Activated T-cell treated with anti-CD3 and anti-CD28 coated beads for 24 hours (primary cell): ENCODE results near the gene PDK1.

Source experiments
- DNase-seq: peaks from one replicate; pipeline ENCODE4 v3.0.0-alpha.2; 2020; ENCODE audit warnings: low read depth

The PDK1 gene

DNA sequence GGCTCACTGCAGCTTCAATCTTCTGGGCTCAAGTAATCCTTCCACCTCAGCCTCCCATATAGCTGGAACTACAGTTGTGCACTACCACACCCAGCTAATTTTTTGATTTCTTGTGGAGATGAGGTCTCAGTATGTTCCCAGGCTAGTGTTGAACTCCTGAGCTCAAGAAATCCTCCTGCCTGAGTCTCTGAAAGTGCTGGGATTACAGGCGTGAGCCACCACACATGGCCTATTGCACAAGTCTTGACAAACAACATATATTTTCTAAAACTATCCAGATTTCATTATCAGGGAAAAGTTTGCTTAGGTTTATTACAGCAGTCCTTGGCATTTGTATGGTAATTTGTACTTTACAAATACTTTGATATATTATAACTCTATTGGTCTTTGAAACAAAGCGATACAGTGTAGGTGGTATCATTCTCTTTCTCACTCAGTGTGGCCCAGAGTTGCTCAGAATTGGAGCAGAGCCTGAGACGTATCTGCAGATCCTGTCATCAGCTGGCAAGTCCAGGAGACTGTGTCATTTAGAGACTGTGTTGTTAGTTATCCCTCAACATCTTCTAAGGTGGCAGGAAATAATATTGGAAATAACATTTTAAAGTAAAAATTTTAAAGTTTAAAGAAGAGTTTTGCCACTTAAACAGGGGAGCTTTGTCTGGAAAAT is 41.4 kb downstream of the PDK1 start:
- no peak for DNase-seq

DNA sequence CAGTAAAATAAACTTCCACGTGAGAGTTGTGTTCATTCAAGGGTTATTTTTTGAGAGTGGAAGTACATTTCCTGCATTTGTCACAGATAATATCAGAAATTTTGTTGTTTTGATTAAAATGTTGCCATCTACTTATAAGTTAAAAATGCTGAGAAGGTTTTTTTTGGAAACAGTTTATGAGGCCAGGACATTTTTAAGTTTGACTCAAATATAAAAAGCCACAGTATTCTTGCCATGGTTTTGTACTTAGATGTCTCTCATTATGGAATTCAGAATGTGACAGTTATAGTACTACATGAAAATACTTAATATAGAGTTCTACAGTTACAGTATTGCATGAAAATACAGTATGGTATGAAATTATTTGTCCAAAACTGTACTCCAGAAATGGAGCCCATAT is 44.1 kb downstream of the PDK1 start:
- DNase-seq, result no peak

DNA sequence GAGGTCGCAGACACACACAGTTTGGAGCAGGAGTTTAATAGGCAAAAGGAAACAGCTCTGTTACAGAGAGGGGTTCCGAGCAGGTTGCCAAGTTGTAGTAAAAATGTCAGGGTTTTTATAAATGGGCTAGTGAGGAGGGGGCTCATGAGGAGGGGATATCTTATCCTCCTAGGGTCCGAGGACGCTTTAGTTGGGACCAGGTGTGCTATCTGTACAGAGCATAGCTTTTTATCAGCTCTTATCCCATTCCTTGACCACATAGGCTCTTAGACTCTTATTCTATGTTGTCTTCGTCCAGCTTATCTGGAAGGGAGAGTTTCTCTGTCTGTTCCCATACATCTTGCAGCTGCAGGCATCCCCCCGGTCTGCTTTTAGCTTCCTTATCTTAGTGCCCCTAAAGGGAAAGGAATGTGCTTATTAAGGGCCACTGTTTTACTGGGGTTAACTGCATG is 44.7 kb downstream of the PDK1 start:
- DNase-seq, result no peak

DNA sequence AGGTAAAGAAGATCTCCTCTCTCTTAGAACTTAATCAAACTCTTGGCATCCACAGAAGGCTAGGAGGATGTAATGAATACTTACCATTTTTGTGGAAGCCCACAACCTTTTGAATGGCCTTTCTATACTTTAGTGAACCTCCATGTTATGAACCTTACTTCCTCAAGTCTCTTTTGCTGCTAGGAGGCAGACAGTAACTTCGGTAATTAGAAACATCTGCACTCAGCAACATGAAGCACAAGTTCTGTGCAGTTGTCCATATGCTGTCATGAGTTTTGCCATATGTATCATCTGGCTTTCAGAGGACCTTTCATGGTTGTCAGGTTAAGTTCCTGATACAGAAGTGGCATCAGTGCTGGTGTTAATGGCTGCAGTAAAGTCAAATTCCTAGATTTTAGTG is 50.4 kb downstream of the PDK1 start:
- DNase-seq, result no peak

DNA sequence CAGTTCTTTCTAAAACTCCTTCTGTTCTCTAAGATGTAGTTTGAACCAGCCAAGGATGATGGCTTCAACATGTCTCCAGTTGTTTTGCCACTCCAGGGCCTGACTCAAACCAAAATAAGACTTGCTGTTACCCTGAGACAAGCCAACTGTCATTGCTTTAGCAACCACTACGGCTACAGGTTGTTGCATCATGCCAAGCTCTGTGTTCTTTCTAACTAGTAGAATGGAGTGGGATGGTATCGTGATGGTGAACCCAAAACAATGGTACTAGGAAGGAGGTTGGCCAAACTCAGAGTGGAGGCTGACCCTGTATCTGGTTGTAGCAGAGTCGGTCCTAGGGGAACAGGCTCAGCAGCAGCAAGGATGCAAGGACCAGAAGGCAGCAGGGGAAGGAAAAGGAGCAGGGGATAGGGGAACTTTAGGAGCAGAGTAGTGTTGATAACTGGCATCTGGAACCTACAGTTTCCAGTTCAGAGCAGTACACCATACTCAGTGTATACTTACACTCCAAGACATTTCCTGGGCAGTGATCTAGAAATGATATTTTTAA is 51.6 kb downstream of the PDK1 start:
- no peak for DNase-seq

DNA sequence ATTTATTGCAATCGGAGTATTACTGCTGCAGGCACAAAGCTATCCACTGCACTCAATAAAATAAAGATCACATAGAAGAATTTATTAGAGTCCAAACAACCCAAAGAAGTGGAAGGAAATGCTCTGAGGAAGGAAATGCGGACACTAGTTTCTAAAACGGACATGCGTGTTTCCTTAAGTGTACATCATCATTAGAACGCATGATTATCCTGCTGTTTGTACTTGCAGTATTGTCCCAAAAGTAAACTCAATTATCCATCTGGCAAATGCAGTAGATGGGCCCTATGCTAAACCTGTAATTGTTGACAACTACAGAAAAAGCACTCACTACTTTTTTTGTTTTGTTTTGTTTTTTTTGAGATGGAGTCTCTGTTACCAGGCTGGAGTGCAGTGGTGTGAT is 53.6 kb downstream of the PDK1 start:
- no peak for DNase-seq

DNA sequence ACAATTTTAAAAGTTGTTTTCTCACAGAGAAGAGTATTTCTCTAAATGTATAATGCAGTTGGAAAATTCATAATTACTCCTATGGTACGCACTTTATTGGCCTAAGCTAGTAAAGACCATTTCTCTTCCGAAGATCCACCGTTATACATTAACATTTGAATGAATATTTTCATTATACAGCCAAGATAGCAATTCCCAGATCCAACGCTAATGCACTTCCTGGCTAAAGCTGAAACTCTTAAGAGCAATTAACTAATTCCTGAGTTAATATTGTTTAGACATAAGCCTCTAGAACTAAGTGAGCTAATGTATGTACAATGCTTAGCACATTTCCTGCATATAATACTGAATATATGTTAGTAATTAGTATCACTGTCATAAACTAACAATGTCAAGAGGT is 56.2 kb downstream of the PDK1 start:
- DNase-seq, result no peak

DNA sequence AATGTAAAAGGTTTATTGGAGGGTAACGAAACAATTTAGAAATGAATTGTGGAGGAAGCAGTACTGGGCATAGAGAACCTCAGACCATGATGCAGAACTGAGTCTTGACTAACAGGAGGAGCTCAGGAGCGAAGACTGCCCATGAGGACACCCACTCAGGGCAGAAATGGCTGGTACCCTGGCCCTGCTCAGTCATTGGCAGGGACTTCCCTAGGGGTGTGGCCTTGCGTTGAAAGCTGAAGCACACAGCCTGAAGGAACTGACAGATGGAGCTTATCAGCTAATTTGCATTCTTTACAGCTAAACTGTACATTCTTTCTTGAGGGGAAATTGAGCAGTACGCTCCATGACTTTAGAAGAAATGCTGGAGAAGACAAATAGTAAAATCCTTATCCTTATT is 57.1 kb downstream of the PDK1 start:
- DNase-seq, result no peak

DNA sequence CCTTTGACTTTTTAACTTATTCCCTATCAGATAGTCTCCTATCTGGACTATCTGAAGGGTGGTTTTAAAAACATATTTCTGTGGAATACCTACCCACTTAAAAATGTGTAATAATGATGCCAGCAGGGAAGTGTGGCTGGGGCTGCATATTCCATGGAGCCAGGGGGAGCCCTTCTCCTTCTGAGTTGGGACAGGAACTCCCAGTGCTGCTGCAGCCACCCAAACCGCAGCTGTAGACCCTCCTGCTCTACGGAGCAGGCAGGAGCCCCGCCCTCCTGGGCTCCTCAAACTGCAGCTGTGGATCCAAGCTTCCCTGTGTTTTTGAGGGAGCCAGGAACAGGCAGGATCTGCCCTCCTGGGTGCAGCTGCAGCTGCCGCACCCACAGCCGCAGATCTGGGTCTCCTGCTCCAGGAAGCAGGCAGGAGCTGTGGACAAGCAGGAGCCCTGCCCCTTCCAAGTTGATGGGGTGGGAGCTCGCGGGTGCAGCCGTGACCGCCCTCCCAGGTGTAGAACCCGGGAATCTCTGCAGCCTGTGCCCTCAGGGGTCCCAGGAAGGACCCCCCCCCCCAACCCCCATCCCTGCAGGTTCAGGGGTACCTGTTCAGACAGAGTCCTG is 57.8 kb downstream of the PDK1 start:
- no peak for DNase-seq

DNA sequence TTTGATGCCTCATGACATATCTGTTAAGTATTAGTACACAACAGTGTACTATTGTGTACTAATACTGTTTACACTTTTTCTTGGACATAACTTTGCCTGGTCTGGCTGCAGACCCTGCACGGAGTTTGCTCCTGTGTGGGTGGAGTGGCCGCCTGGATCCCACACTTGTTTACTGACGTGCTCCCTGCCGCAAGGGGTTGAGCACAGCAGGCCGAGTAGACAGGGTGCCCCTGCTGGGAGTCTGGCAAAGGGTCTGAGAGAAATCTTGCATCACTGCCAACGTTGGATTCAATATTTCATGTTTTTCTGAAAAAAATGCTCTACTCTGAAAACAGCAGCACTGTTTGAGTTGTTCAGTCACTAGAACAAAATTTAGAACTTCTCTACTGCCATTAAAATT is 59.0 kb downstream of the PDK1 start:
- no peak for DNase-seq

DNA sequence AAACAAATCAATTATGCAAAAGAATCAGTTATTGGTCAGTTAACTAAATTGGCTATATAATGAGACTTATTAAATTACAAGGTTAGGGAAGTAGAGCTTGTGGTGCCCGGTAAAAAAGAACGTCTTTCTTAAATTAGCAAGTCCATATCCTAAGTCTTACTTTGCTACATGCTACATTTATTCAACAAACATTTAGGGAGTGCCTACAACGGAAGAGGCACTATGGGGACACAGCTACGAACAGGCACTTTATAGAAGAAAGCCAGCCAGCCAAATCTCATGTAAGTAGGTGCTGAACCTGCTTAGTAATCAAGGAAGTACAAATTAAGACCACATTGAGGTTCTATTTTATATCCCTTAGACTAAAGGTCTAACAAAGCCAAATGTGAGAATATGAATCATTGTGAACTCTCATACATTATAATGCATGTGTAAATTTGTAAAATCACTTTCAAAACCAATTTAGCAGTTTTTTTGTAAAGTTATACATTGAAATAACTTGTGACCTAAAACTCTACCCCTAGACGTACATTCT is 59.9 kb downstream of the PDK1 start:
- no peak for DNase-seq

DNA sequence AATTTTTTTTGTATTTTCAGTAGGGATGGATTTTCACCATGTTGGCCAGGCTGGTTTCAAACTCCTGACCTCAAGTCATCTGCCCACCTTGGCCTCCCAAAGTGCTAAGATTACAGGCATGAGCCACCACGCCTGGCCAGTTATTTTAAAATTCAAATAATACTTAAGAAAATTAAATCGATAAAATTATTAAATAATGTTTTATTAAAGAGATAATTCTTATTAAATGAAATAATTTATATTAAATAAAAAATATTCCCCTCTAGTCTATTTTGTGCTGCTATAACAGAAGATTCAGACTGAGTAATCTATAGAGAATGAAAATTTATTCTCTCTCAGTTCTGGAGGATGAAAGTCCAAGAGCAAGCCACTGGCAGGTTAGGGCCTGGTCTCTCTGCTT is 61.2 kb downstream of the PDK1 start:
- DNase-seq, result no peak

DNA sequence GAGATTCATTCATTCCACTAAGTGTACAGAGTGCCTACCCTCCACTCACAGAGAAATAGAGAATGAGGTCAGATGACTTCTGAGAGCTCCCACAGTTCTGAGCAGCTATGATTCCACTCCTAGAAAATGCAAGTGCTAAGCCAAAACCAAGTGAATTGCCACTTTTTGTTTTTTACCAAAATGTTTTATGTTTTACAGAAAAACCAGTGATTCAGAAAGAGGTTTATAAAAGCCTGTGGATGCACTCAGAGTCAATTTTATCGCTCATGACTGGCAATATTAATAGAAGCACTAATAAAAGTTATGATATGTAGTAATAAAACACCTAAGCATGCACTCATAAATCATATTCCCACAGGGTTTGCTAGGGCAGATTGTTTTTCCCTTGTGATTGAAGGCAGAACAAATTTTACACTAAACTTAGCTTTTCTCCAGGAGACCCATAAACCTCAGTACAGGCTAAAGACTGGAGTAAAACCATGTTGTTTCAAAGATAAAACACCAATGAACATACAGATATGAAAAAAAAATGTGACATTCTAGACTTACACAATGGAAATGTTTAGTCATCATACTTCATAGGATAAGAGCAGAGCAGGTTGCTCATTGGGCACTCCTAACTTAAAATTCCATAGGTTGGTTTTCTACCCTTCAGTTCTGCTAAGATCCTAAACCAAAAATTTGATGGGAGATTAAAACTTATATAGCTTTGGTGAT is 67.5 kb downstream of the PDK1 start:
- no peak for DNase-seq

DNA sequence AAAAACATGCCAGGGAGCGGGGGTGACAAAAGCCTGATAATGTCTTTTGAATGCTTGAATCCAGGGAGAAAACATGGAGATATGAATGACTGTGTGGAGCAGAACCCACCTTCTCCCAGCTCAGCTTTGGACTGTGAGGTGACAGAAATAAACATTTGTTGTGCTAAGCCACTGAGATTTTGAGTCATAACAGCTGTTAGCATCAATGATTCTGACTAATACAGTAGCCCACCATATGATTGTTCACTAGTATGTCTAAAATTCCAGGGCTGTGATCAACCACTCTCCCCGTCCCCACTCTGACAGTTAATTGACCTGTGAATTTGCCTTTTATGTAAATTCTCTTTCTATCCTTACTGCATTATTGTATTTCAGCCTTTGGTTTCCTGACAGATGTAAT is 69.1 kb downstream of the PDK1 start:
- no peak for DNase-seq

DNA sequence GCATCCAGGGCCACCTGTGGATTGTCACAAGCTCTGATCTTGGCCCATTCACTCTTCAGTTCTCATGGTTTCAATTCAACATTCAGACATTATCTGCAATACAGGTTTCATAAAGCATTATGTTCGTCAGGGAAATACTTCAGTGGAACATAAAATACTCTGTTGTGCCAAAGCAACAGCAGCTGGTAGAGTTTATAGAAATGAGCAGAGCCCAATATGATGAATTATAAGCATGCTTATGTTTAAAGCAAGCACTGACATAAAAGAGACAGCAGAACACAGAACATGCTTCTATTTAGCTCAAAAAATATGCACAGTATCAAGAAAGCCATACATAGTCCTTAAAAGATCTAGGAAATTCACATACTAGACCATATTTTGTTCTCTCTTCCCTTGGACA is 71.3 kb downstream of the PDK1 start:
- no peak for DNase-seq

DNA sequence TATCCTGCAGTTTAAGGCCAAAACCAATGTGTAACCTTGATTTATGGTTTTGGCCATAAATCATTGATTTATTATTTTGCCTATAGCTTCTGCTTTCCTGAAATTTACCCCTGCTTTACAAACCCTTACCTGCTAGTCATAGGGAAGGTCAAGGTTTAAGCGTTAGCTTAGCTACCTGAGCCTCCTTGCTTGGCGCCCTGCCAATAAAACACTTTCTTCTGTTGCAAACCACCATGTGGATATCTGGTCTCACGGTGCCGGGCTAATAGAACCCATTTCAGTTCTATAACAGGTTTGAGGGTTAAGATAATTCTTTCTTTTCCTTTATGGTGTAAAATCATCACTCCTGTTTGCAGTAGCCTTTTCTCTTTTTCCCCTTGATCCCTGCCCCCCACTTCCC is 72.2 kb downstream of the PDK1 start:
- no peak for DNase-seq

DNA sequence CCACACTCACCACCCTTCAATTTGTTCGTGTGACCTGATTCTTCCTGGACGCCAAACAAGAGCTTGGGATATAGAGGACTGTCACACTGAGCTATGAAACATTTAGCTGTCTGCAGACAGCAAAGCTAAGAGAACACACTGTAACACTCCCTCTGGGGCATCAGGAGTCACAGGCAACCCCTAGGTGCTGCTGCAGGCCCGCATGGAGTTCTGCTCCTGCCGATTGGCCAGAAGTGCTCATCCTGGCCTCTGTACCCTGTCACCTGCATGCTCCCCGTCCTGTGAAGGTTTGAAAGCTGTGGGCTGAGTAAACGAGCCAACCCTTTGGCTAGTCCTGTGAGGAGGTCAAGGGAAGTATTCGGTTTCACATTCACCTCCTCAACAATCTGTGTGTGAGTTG is 73.7 kb downstream of the PDK1 start:
- no peak for DNase-seq

DNA sequence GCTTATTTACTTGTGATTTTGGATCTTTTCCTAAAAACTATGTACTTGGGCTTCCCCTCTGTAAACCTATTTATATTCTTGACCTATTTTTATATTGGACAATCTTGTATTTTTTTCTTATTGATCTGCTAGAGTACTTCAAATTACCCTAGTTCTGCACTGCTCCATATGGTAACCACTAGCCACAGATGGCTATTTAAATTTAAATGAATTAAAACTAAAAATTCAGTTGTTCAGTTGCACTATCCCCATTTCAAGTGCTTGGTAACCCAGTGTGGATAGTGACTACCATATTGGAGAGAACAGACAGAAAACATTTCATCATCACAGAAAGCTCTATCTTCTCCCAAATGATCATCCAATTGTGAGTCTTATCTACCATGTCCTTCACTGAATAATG is 74.3 kb downstream of the PDK1 start:
- no peak for DNase-seq

DNA sequence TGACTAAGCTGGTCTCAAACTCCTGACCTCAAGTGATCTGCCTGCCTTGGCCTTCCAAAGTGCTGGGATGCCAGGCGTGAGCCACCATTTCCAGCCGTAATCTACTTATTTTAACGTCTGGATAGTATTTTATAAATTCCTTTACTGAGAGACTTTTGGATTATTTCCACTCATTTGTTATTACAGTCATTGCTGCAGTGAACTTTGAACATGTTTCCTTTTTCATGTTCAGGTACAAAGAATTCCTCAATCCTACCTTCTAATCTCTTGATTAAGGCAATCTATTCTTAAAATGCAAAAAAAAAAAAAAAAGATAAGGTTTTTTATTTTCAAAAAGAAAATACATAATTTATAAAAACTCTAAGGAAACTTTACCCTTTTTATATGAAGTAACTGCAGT is 78.6 kb downstream of the PDK1 start:
- no peak for DNase-seq

DNA sequence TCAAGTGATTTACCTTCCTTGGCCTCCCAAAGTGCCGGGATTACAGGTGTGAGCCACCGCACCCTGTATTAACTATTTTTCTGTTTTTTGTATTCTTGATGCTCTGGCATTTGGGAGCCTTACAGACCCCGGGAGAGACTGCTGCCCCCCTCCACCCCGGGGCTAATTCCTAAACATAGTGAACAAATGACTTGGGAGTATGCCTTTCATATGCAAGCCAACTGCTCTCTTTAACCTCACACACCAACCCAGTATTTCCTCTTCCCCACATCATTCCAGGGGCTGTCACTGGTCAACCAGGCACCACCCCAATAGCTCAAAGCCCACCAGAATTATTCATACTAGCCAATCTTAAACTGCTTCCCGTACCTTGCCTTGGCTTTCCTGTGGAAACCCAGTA is 79.7 kb downstream of the PDK1 start:
- no peak for DNase-seq

DNA sequence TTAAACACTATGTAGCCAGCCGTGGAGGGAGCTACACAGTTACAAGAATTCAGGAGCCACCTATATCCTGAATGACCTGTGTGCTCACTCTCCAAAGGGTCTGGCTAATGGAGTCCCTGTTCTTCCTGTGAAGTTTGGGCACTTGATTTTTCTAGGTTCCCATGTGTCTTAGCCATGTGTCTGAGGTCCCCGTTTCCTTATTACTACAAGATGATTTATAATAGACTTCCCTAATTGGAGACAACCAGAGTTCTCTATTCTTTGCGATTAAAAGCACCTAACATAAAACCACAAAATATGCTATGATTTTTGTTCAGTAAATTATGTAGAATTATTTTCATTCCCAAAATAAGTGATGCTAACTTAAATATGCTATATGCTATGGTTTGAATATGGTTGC is 83.4 kb downstream of the PDK1 start:
- DNase-seq, result no peak

DNA sequence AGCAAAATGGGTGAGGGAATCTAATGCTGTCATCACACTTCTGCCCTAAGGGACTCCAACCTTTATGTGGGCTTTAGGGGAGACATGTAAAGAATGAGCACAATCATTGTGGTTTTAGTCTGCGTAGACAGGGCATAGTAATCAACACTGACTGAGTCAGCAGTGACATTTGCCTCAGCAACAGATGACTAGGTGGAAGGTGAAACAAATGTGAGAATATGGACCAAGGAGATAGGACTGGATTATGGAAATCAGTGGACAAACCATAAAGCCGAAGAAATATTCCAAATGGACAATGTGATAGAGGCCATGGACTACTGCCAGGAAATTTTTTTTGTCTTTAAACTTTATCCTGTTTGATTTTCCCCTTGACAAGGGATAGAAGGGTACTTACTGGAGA is 83.9 kb downstream of the PDK1 start:
- no peak for DNase-seq

DNA sequence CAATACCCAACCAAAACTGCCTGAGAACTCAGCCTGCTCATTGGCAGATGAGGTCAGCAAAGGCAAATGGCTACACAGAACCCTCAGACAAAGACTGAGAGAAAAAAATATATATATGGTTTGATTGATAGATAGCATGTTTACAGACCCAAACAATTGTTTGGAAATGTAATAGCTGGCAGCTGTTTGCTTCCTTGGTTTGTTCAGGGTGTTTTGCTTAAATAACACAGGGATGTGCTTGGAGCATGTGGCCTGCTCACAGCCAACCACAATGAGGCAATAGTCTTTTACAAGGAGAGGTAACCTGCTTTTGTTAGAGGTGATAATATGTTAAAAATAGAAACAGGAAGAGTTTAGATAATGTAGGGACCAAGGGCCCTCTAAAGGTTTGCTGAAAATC is 84.5 kb downstream of the PDK1 start:
- no peak for DNase-seq
